ENCODE results near the gene FAM237B. TPM values are rescaled to one million over a fixed set of nuclear protein-coding genes. Genes with fewer than 3 reads are reported as not detected.

The FAM237B gene
- total and polyA plus RNA-seq, 4 donors = not detected

- 46% methylated on average over 5 of the region's 5 CpGs for WGBS
- no peak overlapping the region for H3K4me3 ChIP-seq (ENCODE audit: low read depth in 1 of 3, low read length in 3 of 3)
- H3K36me3 ChIP-seq (ENCODE audit: control insufficient read depth in 4 of 4, insufficient read depth in 3 of 4, low read depth in 1 of 4, low read length in 3 of 4) = no peaks in the 10 kb centered on the region
- H3K27ac ChIP-seq (ENCODE audit: low read depth in 1 of 2, low read length in 2 of 2) = no peak overlapping the region
- H3K9me3 ChIP-seq (ENCODE audit: control insufficient read depth in 4 of 4, low read length in 3 of 4) = no peaks in the 10 kb centered on the region
- DNase-seq (ENCODE audit: low spot score) = no peak
- TF ChIP-seq FOXA1 (IDR thresholded peaks at IDR 0.05) (no peak), NR2F2 (IDR thresholded peaks at IDR 0.05) (no peak), HNF4G (IDR thresholded peaks at IDR 0.05) (no peak), JUND (IDR thresholded peaks at IDR 0.05) (no peak), RAD21 (IDR thresholded peaks at IDR 0.05) (peak; percentile 86 to 89), EGR1 (IDR thresholded peaks at IDR 0.05; ENCODE audit: low read depth in 2 of 2) (no peak), CTCF (IDR thresholded peaks at IDR 0.05; ENCODE audit: low read depth, low read length, missing input control) (peak; percentile 61), REST (IDR thresholded peaks at IDR 0.05) (no peak), YY1 (IDR thresholded peaks at IDR 0.05) (peak; percentile 23), ATF3 (IDR thresholded peaks at IDR 0.05) (no peak), RXRA (IDR thresholded peaks at IDR 0.05) (no peak), GABPA (IDR thresholded peaks at IDR 0.05 in 1 of 2, conservative IDR thresholded peaks at IDR 0.05 in 1 of 2) (no peak)
- no peaks in the 10 kb centered on the region for H3K4me1 ChIP-seq (ENCODE audit: control insufficient read depth in 4 of 4, insufficient read depth in 4 of 4, low read length in 3 of 4)
- no peaks in the 10 kb centered on the region for H3K27me3 ChIP-seq (ENCODE audit: control insufficient read depth in 4 of 4, insufficient read depth in 4 of 4, low read length in 3 of 4)
- no peak overlapping the region for H3K9ac ChIP-seq (ENCODE audit: low read depth in 1 of 2, low read length in 2 of 2)
These were observed 22.7 kb downstream of the FAM237B start for GRCh38 chr7:90298145-90299038.

GRCh38 chr7:90290244-90291113, 30.6 kb downstream of the FAM237B start:
- Histone ChIP-seq H3K9ac (ENCODE audit: low read depth in 1 of 2, low read length in 2 of 2) (no peak overlapping the region), H3K36me3 (ENCODE audit: control insufficient read depth in 4 of 4, insufficient read depth in 3 of 4, low read depth in 1 of 4, low read length in 3 of 4) (no peaks in the 10 kb centered on the region), H3K4me3 (ENCODE audit: low read depth in 1 of 3, low read length in 3 of 3) (no peak overlapping the region), H3K27me3 (ENCODE audit: control insufficient read depth in 4 of 4, insufficient read depth in 4 of 4, low read length in 3 of 4) (no peaks in the 10 kb centered on the region), H3K4me1 (ENCODE audit: control insufficient read depth in 4 of 4, insufficient read depth in 4 of 4, low read length in 3 of 4) (no peaks in the 10 kb centered on the region), H3K27ac (ENCODE audit: low read depth in 1 of 2, low read length in 2 of 2) (no peak overlapping the region), H3K9me3 (ENCODE audit: control insufficient read depth in 4 of 4, low read length in 3 of 4) (no peaks in the 10 kb centered on the region)
- no peak for DNase-seq (ENCODE audit: low spot score)
- no peak for TF ChIP-seq HNF4A (conservative IDR thresholded peaks at IDR 0.05)
- TF ChIP-seq FOXA2 (IDR thresholded peaks at IDR 0.05) = no peak
- TF ChIP-seq TAF1 (conservative IDR thresholded peaks at IDR 0.05) = no peak
- no peak for TF ChIP-seq RAD21 (IDR thresholded peaks at IDR 0.05)
- TF ChIP-seq EGR1 (IDR thresholded peaks at IDR 0.05; ENCODE audit: low read depth in 2 of 2) = no peak
- no peak for TF ChIP-seq NR2F2 (IDR thresholded peaks at IDR 0.05)
- no peak for TF ChIP-seq FOXA1 (IDR thresholded peaks at IDR 0.05)
- TF ChIP-seq CTCF (IDR thresholded peaks at IDR 0.05; ENCODE audit: low read depth, low read length, missing input control) = no peak
- WGBS = 94% methylated on average over 3 of the region's 3 CpGs

Measured in liver (tissue), 9 donors.